Caco-2 (cell line): Measurements from ENCODE around the gene MUC15. TPM values are rescaled to one million over a fixed set of nuclear protein-coding genes. Genes with fewer than 3 reads are reported as not detected.

Experiments used
- BruUV-seq: library from RNA; stranded (reverse); fragments of 400-500 nt; replicated peaks from 2 replicates; lab custom pipeline; 2021; lab: Mats Ljungman, UMichigan
- CTCF ChIA-PET: fragments of 300-600 bp; sonication (Branson Sonifier 250); formaldehyde crosslinking; loops from one replicate; lab custom pipeline; 2022; ENCODE audit warnings: antibody characterized with exemption; lab: Charles Lee
- POLR2A ChIA-PET: fragments of 300-600 bp; sonication (Branson Sonifier 250); formaldehyde crosslinking; loops from one replicate; lab custom pipeline; 2022; ENCODE audit warnings: antibody characterized with exemption; lab: Charles Lee
- DNase-seq, 2 experiments: peaks; one replicate each; pipeline versions ENCODE4 v3.0.0 to v3.0.0-alpha.2; 2020 to 2022
- H3K27me3 ChIP-seq: replicated peaks from 2 replicates; pipeline ENCODE4 v1.6.0; 2011; ENCODE audit warnings: low read length; ENCODE audit not compliant: control insufficient read depth, insufficient read depth
- H3K36me3 ChIP-seq: 2 replicates; pipeline ENCODE4 v1.5.1; 2011; ENCODE audit warnings: low read length; ENCODE audit not compliant: control insufficient read depth, insufficient read depth
- H3K4me1 ChIP-seq: fragments of 250-450 bp; sonication (Bioruptor Pico); 2 replicates; pipeline ENCODE4 v1.5.1; 2020; ENCODE audit warnings: mild to moderate bottlenecking
- H3K4me3 ChIP-seq: 2 replicates; pipeline ENCODE4 v1.5.1; 2011; ENCODE audit warnings: low read depth, mild to moderate bottlenecking, control low read depth, low read length
- H3K9me3 ChIP-seq: fragments of 250-450 bp; sonication (Bioruptor Pico); 2 replicates; pipeline ENCODE4 v1.5.1; 2020; ENCODE audit warnings: mild to moderate bottlenecking, moderate library complexity
- H3K27ac Mint-ChIP-seq: one replicate; pipeline ENCODE4 v1.8.0; 2022; ENCODE audit warnings: mixed read lengths; ENCODE audit not compliant: unreplicated experiment
- H3K27me3 Mint-ChIP-seq: one replicate; pipeline ENCODE4 v1.8.0; 2022; ENCODE audit warnings: mixed read lengths; ENCODE audit not compliant: insufficient read depth, unreplicated experiment
- H3K36me3 Mint-ChIP-seq: one replicate; pipeline ENCODE4 v1.8.0; 2022; ENCODE audit warnings: mild to moderate bottlenecking, mixed read lengths; ENCODE audit not compliant: insufficient read depth, unreplicated experiment
- H3K4me1 Mint-ChIP-seq: one replicate; pipeline ENCODE4 v1.8.0; 2022; ENCODE audit warnings: low read depth, mixed read lengths; ENCODE audit not compliant: unreplicated experiment
- H3K4me3 Mint-ChIP-seq: one replicate; pipeline ENCODE4 v1.8.0; 2022; ENCODE audit warnings: mild to moderate bottlenecking, moderate library complexity, mixed read lengths; ENCODE audit not compliant: unreplicated experiment
- H3K9me3 Mint-ChIP-seq: one replicate; pipeline ENCODE4 v1.8.0; 2022; ENCODE audit warnings: mixed read lengths; ENCODE audit not compliant: unreplicated experiment
- intact Hi-C: fragments of 100-400 bp; cut with micrococcal nuclease; formaldehyde crosslinking; loops from one replicate; pipeline ENCODE4 v1.10.0; 2022; ENCODE audit not compliant: unreplicated experiment
- total RNA-seq: library from RNA; stranded (reverse); gene quantifications from 2 replicates; pipeline ENCODE4 v1.2.3, GENCODE V29; 2022
- TF ChIP-seq, protein P1 (sequence below), 2 experiments: fragments of 200-600 bp in 1 of 2; IDR thresholded peaks; 1 replicate in 1 of 2; 2 replicates in 1 of 2; pipeline versions ENCODE4 v1.5.1 to v1.8.0; 2011 to 2022; ENCODE audit warnings: antibody characterized with exemption in 1 of 2, control low read depth in 1 of 2, inconsistent platforms in 1 of 2, low read depth in 1 of 2, low read length in 1 of 2, mild to moderate bottlenecking in 1 of 2, moderate library complexity in 1 of 2; ENCODE audit not compliant: insufficient read depth in 1 of 2, severe bottlenecking in 1 of 2, unreplicated experiment in 1 of 2

Gene MUC15
- total RNA-seq, 1 experiment from 2014 or later: 0.70 TPM

DNA sequence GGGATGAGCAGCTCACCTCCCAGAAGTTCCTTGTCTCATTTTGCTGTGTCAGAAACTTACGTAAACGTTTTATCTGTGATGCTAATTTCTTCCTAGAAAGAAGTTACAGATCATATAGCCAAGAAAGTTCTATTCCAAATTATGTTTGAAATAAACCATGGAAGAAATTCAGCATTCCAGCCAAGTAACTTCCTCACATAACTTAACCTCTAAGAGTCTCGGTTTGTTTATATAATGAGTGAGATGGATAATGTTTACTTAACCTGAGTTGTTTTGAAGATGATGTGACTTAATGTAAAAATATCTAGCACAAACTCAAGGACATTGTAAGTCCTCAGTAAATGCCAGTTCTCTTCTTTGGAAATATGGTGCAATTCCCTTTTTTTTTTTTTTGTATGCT, 8.9 kb upstream of the MUC15 start:
- TF ChIP-seq, protein P1, sequence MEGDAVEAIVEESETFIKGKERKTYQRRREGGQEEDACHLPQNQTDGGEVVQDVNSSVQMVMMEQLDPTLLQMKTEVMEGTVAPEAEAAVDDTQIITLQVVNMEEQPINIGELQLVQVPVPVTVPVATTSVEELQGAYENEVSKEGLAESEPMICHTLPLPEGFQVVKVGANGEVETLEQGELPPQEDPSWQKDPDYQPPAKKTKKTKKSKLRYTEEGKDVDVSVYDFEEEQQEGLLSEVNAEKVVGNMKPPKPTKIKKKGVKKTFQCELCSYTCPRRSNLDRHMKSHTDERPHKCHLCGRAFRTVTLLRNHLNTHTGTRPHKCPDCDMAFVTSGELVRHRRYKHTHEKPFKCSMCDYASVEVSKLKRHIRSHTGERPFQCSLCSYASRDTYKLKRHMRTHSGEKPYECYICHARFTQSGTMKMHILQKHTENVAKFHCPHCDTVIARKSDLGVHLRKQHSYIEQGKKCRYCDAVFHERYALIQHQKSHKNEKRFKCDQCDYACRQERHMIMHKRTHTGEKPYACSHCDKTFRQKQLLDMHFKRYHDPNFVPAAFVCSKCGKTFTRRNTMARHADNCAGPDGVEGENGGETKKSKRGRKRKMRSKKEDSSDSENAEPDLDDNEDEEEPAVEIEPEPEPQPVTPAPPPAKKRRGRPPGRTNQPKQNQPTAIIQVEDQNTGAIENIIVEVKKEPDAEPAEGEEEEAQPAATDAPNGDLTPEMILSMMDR (IDR thresholded peaks at IDR 0.05; ENCODE audit: insufficient read depth in 1 of 2, low read depth in 1 of 2, low read length in 1 of 2, severe bottlenecking in 1 of 2, unreplicated experiment in 1 of 2): no peak
- no peaks in the 10 kb centered on the region for H3K27me3 ChIP-seq
- Mint-ChIP-seq H3K9me3 (no peaks in the 10 kb centered on the region), H3K4me3 (no peak overlapping the region), H3K27ac (no peak overlapping the region), H3K36me3 (no peaks in the 10 kb centered on the region), H3K27me3 (no peaks in the 10 kb centered on the region), H3K4me1 (no peaks in the 10 kb centered on the region)
- no peak for DNase-seq
- H3K4me1 ChIP-seq: no peaks in the 10 kb centered on the region; the same call in 1 of the 2 replicates
- H3K36me3 ChIP-seq: no peaks in the 10 kb centered on the region
- H3K9me3 ChIP-seq: no peaks in the 10 kb centered on the region
- BruUV-seq: no TSS peak
- POLR2A ChIA-PET: no interaction called here
- H3K4me3 ChIP-seq: no peak overlapping the region
- CTCF ChIA-PET: no interaction called here
- intact Hi-C loops: no loop called here

DNA sequence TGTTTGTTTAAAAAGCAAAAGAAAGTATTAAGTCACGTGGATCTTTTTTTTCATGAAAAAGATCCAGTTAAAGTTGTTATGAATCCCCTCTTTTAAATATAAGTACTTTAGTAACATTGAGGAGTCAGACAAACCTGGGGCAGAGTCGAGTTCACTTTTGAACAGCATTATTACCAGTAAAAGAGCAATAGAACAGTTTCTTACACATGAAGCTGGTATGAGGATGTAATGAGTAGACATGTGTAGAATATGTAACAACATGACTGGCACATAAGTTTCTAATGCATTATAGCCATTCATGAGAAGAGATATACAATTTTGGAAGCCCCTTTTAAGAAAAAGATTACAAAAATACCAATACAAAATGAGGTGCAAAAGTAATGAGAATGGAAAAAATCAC, 7.6 kb upstream of the MUC15 start:
- Mint-ChIP-seq H3K27ac (no peak overlapping the region), H3K36me3 (no peaks in the 10 kb centered on the region), H3K4me3 (no peak overlapping the region), H3K27me3 (no peaks in the 10 kb centered on the region), H3K9me3 (no peaks in the 10 kb centered on the region), H3K4me1 (no peaks in the 10 kb centered on the region)
- Histone ChIP-seq H3K27me3 (no peaks in the 10 kb centered on the region), H3K4me3 (no peak overlapping the region), H3K4me1 (no peaks in the 10 kb centered on the region; the same call in 1 of the 2 replicates), H3K36me3 (no peaks in the 10 kb centered on the region), H3K9me3 (no peaks in the 10 kb centered on the region)
- TF ChIP-seq, protein P1 (IDR thresholded peaks at IDR 0.05; ENCODE audit: insufficient read depth in 1 of 2, low read depth in 1 of 2, low read length in 1 of 2, severe bottlenecking in 1 of 2, unreplicated experiment in 1 of 2): no peak
- POLR2A ChIA-PET: no interaction called here
- CTCF ChIA-PET: no interaction called here
- no TSS peak for BruUV-seq
- DNase-seq: no peak
- intact Hi-C loops: no loop called here

DNA sequence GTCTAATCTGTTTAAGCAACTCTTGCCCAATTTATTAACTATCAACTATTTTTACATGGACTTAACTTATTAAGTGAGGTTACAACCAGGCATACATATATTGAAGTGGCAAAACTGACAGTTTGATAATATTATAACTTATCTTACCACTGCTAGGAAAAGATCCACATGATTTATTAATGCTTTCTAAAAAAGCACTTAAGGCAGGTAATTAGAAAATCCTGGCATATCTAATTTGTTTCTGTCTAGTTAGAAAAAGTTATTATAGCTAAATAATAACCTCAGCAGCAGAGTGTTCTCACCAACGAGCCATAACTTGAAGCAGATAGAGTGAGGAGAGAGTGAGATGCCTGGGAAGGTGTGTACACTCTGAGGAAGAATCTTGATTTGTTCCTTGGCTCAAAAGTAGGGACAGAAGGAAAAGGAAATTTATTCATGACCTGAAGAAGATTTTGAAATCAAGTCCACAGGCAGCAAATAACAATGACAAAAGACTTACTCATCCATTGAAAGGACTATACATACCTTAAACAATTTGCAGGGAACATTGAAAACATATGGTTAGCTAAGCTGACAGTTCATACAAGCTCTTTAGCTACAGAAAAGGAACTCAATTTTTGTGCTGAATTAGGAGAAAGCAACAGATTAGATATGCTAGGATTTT, 7.1 kb upstream of the MUC15 start:
- Mint-ChIP-seq H3K9me3 (no peaks in the 10 kb centered on the region), H3K27ac (no peak overlapping the region), H3K4me3 (no peak overlapping the region), H3K36me3 (no peaks in the 10 kb centered on the region), H3K27me3 (no peaks in the 10 kb centered on the region), H3K4me1 (no peaks in the 10 kb centered on the region)
- Histone ChIP-seq H3K4me1 (no peaks in the 10 kb centered on the region; the same call in 1 of the 2 replicates), H3K36me3 (no peaks in the 10 kb centered on the region), H3K27me3 (no peaks in the 10 kb centered on the region), H3K4me3 (no peak overlapping the region), H3K9me3 (no peaks in the 10 kb centered on the region)
- no peak for DNase-seq
- BruUV-seq: no TSS peak
- ChIA-PET POLR2A (no interaction called here), CTCF (no interaction called here)
- TF ChIP-seq, protein P1 (IDR thresholded peaks at IDR 0.05; ENCODE audit: insufficient read depth in 1 of 2, low read depth in 1 of 2, low read length in 1 of 2, severe bottlenecking in 1 of 2, unreplicated experiment in 1 of 2): no peak
- intact Hi-C loops: no loop called here
